K562 (cell line): ENCODE results near the gene UGT1A9. TPM values are rescaled to one million over a fixed set of nuclear protein-coding genes. Genes with fewer than 3 reads are reported as not detected.

Source experiments
- ATAC-seq: fragments of 200-7000 bp; cut with Tn5 transposase; 3 replicates; pipeline ENCODE4 v1.9.1; 2020; ENCODE audit warnings: moderate library complexity
- BruUV-seq: library from RNA; stranded (reverse); fragments of 400-500 nt; replicated peaks from 2 replicates; lab custom pipeline; 2021; lab: Mats Ljungman, UMichigan
- CTCF ChIA-PET: fragments of 300-600 bp; formaldehyde crosslinking; extraction: SDS; loops from one replicate; lab custom pipeline; 2021; ENCODE audit warnings: low intra/inter-chr PET ratio; lab: Yijun Ruan, JAX
- POLR2A ChIA-PET: fragments of 300-600, 350-650 bp; sonication (Branson Sonifier 250); formaldehyde crosslinking; extraction: SDS; loops from one replicate; lab custom pipeline; 2021; ENCODE audit warnings: antibody characterized with exemption, inconsistent platforms; lab: Yijun Ruan, JAX
- DNase-seq, 4 experiments: peaks; one replicate each; pipeline versions ENCODE4 v3.0.0 to v3.0.0-alpha.2; 2011 to 2018; ENCODE audit warnings: low spot score in 3 of 4, mixed read lengths in 3 of 4; ENCODE audit errors: extremely low read depth in 1 of 4
- FAIRE-seq: peaks from 2 replicates; lab custom pipeline; 2011; peaks lifted over from hg19 to GRCh38; lab: Jason Lieb, UNC
- H2AFZ ChIP-seq: 2 replicates; pipeline ENCODE4 v1.6.0; 2011; ENCODE audit warnings: low read depth, low read length, control low read depth, inconsistent platforms
- H3K27ac ChIP-seq: fragments of 200-600 bp; 3 replicates; pipeline ENCODE4 v1.8.0; 2011; ENCODE audit warnings: low read depth, mild to moderate bottlenecking, control low read depth, inconsistent platforms, low read length, moderate library complexity, mixed read lengths; ENCODE audit errors: extremely low read depth
- H3K27me3 ChIP-seq, 2 experiments: fragments of 300-600 bp in 1 of 2; 2 replicates in 1 of 2; 3 replicates in 1 of 2; pipeline versions ENCODE4 v1.6.0 to v1.8.0; 2011; ENCODE audit warnings: inconsistent platforms in 2 of 2, low read length in 2 of 2, mild to moderate bottlenecking in 1 of 2, mixed read lengths in 1 of 2, moderate library complexity in 1 of 2; ENCODE audit not compliant: control insufficient read depth in 2 of 2, insufficient read depth in 2 of 2
- H3K36me3 ChIP-seq: fragments of 300-600 bp; 3 replicates; pipeline ENCODE4 v1.8.0; 2011; ENCODE audit warnings: mild to moderate bottlenecking, low read length, inconsistent platforms; ENCODE audit not compliant: control insufficient read depth, insufficient read depth
- H3K4me1 ChIP-seq, 2 experiments: fragments of 200-600 bp in 1 of 2; replicated peaks in 1 of 2; 2 replicates in 1 of 2; 3 replicates in 1 of 2; pipeline versions ENCODE4 v1.5.1 to v1.8.0; 2011; ENCODE audit warnings: inconsistent platforms in 2 of 2, low read length in 2 of 2, mild to moderate bottlenecking in 1 of 2, mixed read lengths in 1 of 2, moderate library complexity in 1 of 2; ENCODE audit not compliant: control insufficient read depth in 2 of 2, insufficient read depth in 2 of 2
- H3K4me2 ChIP-seq: 2 replicates; pipeline ENCODE4 v1.6.1; 2011; ENCODE audit warnings: low read length, control low read depth, inconsistent platforms, mixed read lengths; ENCODE audit not compliant: insufficient read depth
- H3K4me3 ChIP-seq: fragments of 200-600 bp; sonication (generic), shearing (Covaris generic); 2 replicates; pipeline ENCODE4 v1.5.1; 2016; ENCODE audit warnings: control low read depth, inconsistent platforms
- H3K79me2 ChIP-seq: fragments of 200-600 bp; 3 replicates; pipeline ENCODE4 v1.8.0; 2011; ENCODE audit warnings: low read length, inconsistent platforms; ENCODE audit not compliant: control insufficient read depth, insufficient read depth
- H3K9ac ChIP-seq, 2 experiments: 2 replicates each; pipeline versions ENCODE4 v1.6.0 to v1.6.1; 2011; ENCODE audit warnings: low read depth in 2 of 2, low read length in 2 of 2, control low read depth in 1 of 2, inconsistent platforms in 1 of 2, mild to moderate bottlenecking in 1 of 2, mixed read lengths in 1 of 2; ENCODE audit not compliant: insufficient read depth in 1 of 2
- H3K9me1 ChIP-seq: one replicate; pipeline ENCODE4 v1.6.0; 2011; ENCODE audit warnings: inconsistent platforms, mild to moderate bottlenecking, low read length, moderate library complexity; ENCODE audit not compliant: control insufficient read depth, insufficient read depth
- H3K9me3 ChIP-seq: replicated peaks from 2 replicates; pipeline ENCODE4 v1.5.1; 2011; ENCODE audit warnings: low read depth, low read length, inconsistent platforms; ENCODE audit not compliant: control insufficient read depth, insufficient read depth
- H4K20me1 ChIP-seq: replicated peaks from 2 replicates; pipeline ENCODE4 v1.6.1; 2011; ENCODE audit warnings: low read length, inconsistent platforms, mixed read lengths; ENCODE audit not compliant: control insufficient read depth, insufficient read depth
- GATAD2A ChIP-seq: fragments of 450-650 bp; IDR thresholded peaks from 2 replicates; pipeline ENCODE4 v1.6.1; 2017
- POU5F1 ChIP-seq: fragments of 150-350 bp; IDR thresholded peaks from 2 replicates; pipeline ENCODE4 v1.6.1; 2014; ENCODE audit warnings: borderline replicate concordance, low read length, low read depth, mild to moderate bottlenecking; ENCODE audit not compliant: partially characterized antibody
- ZNF551 ChIP-seq: fragments of 250-450 bp; sonication (Bioruptor Pico); IDR thresholded peaks from 2 replicates; pipeline ENCODE4 v1.5.0; 2021; ENCODE audit warnings: mild to moderate bottlenecking, moderate library complexity
- ZNF699 ChIP-seq: fragments of 250-450 bp; sonication (Bioruptor Pico); IDR thresholded peaks from 2 replicates; pipeline ENCODE4 v1.8.0; 2021; ENCODE audit warnings: mild to moderate bottlenecking, moderate library complexity; ENCODE audit not compliant: insufficient replicate concordance
- WGBS: fragments of 100-300 bp; shearing (Covaris generic); methylation state at CpG from one replicate; pipeline ENCODE4 v1.1.6; 2016; ENCODE audit warnings: low coverage, mixed read lengths; ENCODE audit not compliant: insufficient coverage; ENCODE audit errors: missing lambda C conversion rate; 5-methylcytosine and 5-hydroxymethylcytosine counted together
- in situ Hi-C: fragments of 300-500 bp; cut with MboI; formaldehyde crosslinking; loops from 4 replicates; pipeline ENCODE4 v1.15.0; 2018; ENCODE audit warnings: inconsistent platforms, mixed read lengths
- intact Hi-C: fragments of 100-400 bp; cut with micrococcal nuclease; formaldehyde crosslinking; loops from 2 replicates; pipeline ENCODE4 v1.14.2; 2022
- polyA plus RNA-seq, 8 experiments: library from polyadenylated mRNA; depleted of rRNA in 4 of 8; stranded (reverse) in 5 of 8; unstranded in 3 of 8; fragments of >200 nt; fragmentation: Nextera tagmentation in 2 of 8; fragmentation: Illumina TruSeq in 1 of 8; extraction: Ambion mirVana in 2 of 8; extraction: Trizol in 1 of 8; gene quantifications; 2 replicates each; pipeline versions ENCODE4 v1.2.1 to v1.2.3, GENCODE V29; 2011 to 2014; ENCODE audit warnings: inconsistent platforms in 1 of 8, missing spikeins in 1 of 8
- total RNA-seq, 7 experiments: library from RNA; depleted of rRNA in 6 of 7; stranded (reverse); fragments of >200 nt in 6 of 7; fragmentation: Illumina TruSeq in 2 of 7; extraction: Trizol in 2 of 7; gene quantifications; 2 replicates each; pipeline versions ENCODE4 v1.2.1 to v1.2.3, GENCODE V29; 2011 to 2021; ENCODE audit warnings: low replicate concordance in 1 of 7
- TF ChIP-seq, protein P1 (sequence below), 3 experiments: fragments of 200-800 bp in 1 of 3; fragments of 250-450 bp in 1 of 3; fragments of 450-650 bp in 1 of 3; sonication (Bioruptor Pico) in 1 of 3; sonication (Bioruptor generic) in 1 of 3; formaldehyde crosslinking in 1 of 3; IDR thresholded peaks; 2 replicates each; pipeline versions ENCODE4 v1.6.1 to v1.8.0; 2016 to 2022; ENCODE audit warnings: mild to moderate bottlenecking in 2 of 3, missing genetic modification characterization in 2 of 3, missing compliant biosample characterization in 1 of 3, moderate library complexity in 1 of 3
- TF ChIP-seq, protein P2 (sequence below): IDR thresholded peaks from 2 replicates; pipeline ENCODE4 v1.6.1; 2011; ENCODE audit warnings: borderline replicate concordance, low read depth, mild to moderate bottlenecking, moderate library complexity, low read length; ENCODE audit not compliant: insufficient read depth, poor library complexity, severe bottlenecking
- TF ChIP-seq, protein P3 (sequence below): fragments of 250-450 bp; sonication (Bioruptor Pico); IDR thresholded peaks from 2 replicates; pipeline ENCODE4 v1.8.0; 2022; ENCODE audit warnings: inconsistent platforms, mild to moderate bottlenecking, moderate library complexity, borderline replicate concordance

UGT1A9 gene
- total and polyA plus RNA-seq, 9 of the 15 experiments (the other 6 are each of a cell fraction or from before 2014, with no cell fraction given) = 0.09 TPM; not detected in 8

DNA sequence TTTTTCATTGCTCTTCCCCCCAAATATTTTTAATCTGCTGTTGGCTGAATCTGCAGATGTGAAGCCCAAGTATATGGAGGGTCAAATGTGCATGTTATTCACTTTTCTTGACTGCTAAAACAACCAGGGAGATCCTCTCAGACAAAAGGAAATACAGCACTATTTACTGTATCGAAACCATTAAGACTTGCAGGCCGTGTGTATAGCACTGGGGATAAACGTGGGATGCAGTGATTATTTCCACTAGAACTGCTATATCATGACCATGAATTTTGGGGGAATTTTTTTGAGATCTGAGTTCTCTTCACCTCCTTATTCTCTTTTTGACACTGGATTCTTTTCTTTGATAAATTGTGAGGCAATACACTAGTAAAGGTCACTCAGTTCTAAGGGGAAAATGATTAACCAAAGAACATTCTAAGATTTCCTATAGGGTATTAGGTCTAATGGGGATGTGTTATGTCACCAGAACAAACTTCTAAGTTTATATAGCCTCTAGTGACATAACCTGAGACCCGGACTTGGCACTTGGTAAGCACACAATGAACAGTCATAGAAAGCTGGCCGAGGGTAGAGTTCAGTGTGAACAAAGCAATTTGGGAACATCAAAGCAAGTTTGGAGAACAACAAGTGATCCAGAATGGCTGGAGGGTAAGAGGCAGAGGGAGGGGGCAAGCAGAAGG, 73.5 kb downstream of the UGT1A9 start:
- intact Hi-C loops = no loop called here
- Histone ChIP-seq H4K20me1 (no peaks in the 10 kb centered on the region), H3K27ac (no peak overlapping the region), H3K4me3 (no peak overlapping the region), H3K9me3 (no peaks in the 10 kb centered on the region), H3K9ac (no peak overlapping the region), H3K9me1 (no peaks in the 10 kb centered on the region), H3K36me3 (no peaks in the 10 kb centered on the region), H3K79me2 (no peaks in the 10 kb centered on the region), H2AFZ (no peak overlapping the region), H3K27me3 (no peaks in the 10 kb centered on the region), H3K4me2 (no peak overlapping the region), H3K4me1 (peaks cover 0 to 7% of the 10 kb centered on the region in 2 experiments; a peak in 2 of 5 replicates)
- CTCF ChIA-PET = no interaction called here
- 0% methylated on average over 3 of the region's 5 CpGs for WGBS
- no peak for DNase-seq
- no peak for ATAC-seq
- no TSS peak for BruUV-seq
- POLR2A ChIA-PET = no interaction called here
- in situ Hi-C loops = no loop called here
- no peak for FAIRE-seq
- TF ChIP-seq, protein P1, sequence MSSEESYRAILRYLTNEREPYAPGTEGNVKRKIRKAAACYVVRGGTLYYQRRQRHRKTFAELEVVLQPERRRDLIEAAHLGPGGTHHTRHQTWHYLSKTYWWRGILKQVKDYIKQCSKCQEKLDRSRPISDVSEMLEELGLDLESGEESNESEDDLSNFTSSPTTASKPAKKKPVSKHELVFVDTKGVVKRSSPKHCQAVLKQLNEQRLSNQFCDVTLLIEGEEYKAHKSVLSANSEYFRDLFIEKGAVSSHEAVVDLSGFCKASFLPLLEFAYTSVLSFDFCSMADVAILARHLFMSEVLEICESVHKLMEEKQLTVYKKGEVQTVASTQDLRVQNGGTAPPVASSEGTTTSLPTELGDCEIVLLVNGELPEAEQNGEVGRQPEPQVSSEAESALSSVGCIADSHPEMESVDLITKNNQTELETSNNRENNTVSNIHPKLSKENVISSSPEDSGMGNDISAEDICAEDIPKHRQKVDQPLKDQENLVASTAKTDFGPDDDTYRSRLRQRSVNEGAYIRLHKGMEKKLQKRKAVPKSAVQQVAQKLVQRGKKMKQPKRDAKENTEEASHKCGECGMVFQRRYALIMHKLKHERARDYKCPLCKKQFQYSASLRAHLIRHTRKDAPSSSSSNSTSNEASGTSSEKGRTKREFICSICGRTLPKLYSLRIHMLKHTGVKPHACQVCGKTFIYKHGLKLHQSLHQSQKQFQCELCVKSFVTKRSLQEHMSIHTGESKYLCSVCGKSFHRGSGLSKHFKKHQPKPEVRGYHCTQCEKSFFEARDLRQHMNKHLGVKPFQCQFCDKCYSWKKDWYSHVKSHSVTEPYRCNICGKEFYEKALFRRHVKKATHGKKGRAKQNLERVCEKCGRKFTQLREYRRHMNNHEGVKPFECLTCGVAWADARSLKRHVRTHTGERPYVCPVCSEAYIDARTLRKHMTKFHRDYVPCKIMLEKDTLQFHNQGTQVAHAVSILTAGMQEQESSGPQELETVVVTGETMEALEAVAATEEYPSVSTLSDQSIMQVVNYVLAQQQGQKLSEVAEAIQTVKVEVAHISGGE (CRISPR knock-in tag; IDR thresholded peaks at IDR 0.05) = no peak
- TF ChIP-seq GATAD2A = no peak
- no peak for TF ChIP-seq ZNF551
- TF ChIP-seq POU5F1 = no peak
- TF ChIP-seq, protein P2, sequence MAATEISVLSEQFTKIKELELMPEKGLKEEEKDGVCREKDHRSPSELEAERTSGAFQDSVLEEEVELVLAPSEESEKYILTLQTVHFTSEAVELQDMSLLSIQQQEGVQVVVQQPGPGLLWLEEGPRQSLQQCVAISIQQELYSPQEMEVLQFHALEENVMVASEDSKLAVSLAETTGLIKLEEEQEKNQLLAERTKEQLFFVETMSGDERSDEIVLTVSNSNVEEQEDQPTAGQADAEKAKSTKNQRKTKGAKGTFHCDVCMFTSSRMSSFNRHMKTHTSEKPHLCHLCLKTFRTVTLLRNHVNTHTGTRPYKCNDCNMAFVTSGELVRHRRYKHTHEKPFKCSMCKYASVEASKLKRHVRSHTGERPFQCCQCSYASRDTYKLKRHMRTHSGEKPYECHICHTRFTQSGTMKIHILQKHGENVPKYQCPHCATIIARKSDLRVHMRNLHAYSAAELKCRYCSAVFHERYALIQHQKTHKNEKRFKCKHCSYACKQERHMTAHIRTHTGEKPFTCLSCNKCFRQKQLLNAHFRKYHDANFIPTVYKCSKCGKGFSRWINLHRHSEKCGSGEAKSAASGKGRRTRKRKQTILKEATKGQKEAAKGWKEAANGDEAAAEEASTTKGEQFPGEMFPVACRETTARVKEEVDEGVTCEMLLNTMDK = no peak
- no peak for TF ChIP-seq ZNF699
- TF ChIP-seq, protein P3, sequence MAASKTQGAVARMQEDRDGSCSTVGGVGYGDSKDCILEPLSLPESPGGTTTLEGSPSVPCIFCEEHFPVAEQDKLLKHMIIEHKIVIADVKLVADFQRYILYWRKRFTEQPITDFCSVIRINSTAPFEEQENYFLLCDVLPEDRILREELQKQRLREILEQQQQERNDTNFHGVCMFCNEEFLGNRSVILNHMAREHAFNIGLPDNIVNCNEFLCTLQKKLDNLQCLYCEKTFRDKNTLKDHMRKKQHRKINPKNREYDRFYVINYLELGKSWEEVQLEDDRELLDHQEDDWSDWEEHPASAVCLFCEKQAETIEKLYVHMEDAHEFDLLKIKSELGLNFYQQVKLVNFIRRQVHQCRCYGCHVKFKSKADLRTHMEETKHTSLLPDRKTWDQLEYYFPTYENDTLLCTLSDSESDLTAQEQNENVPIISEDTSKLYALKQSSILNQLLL = no peak
